GM12892 (cell line): ENCODE data around the gene CDCA7.
A peak's percentile ranks its signal among the peaks of the same experiment; 100 is the strongest.

Source experiments
- DNase-seq: peaks from one replicate; pipeline ENCODE4 v3.0.0; 2011; ENCODE audit not compliant: insufficient read length
- FAIRE-seq: peaks from 2 replicates; lab custom pipeline; 2011; peaks lifted over from hg19 to GRCh38; lab: Jason Lieb, UNC
- POLR2A ChIP-seq: IDR thresholded peaks from 2 replicates; pipeline ENCODE4 v1.6.1; 2011; ENCODE audit warnings: low read depth, low read length, control low read depth
- POLR2AphosphoS5 ChIP-seq: IDR thresholded peaks from 2 replicates; pipeline ENCODE4 v1.6.1; 2011; ENCODE audit warnings: low read depth, low read length, control low read depth
- TAF1 ChIP-seq: IDR thresholded peaks from 2 replicates; pipeline ENCODE4 v1.6.1; 2011; ENCODE audit warnings: low read depth, mild to moderate bottlenecking, control low read depth, low read length, borderline replicate concordance

CDCA7 gene

DNA sequence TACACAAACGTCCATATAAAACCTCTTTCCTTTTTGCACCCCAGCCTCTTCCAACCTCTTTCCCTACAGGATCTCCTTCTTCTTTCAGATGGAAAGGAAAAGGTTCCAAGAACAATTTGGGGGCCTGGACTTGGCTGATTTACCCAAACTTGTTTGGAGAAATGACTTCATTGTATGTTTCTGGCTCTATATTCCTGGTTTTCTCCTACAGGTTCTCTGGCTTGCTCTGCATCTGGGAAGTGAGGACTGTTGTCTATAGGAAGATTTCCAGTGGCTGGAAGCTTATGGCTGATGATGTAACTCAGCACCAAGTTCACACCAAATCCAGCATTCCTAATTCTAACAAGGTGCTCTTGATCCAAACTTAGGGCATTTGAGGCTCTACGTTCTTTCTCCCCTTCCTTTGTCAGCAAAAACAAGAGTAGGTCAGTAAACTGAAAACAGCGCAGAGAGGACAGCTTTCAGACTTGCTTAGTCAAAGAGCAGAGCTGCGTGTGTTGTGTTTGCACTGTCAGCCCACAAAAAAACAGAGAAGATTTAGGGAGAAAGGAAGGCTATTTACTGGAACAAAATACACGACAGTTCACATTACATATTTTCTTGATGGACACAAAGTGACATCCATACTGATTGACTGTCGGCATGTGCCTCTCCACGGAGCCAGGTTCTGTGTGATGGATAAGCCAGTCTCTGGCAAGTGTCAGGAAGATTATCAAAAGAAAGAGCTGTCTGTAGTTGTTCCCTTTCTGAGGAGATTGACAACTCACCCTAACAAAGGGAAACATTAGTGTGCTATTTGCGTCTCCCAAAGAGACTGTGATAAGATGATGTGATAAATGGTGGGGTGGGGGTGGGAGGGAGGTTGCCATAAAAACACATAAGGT lies 39.7 kb downstream of the CDCA7 start:
- DNase-seq (no peak), FAIRE-seq (no peak)
- no peak for TF ChIP-seq POLR2AphosphoS5
- no peak for TF ChIP-seq POLR2A
- TF ChIP-seq TAF1 = no peak

DNA sequence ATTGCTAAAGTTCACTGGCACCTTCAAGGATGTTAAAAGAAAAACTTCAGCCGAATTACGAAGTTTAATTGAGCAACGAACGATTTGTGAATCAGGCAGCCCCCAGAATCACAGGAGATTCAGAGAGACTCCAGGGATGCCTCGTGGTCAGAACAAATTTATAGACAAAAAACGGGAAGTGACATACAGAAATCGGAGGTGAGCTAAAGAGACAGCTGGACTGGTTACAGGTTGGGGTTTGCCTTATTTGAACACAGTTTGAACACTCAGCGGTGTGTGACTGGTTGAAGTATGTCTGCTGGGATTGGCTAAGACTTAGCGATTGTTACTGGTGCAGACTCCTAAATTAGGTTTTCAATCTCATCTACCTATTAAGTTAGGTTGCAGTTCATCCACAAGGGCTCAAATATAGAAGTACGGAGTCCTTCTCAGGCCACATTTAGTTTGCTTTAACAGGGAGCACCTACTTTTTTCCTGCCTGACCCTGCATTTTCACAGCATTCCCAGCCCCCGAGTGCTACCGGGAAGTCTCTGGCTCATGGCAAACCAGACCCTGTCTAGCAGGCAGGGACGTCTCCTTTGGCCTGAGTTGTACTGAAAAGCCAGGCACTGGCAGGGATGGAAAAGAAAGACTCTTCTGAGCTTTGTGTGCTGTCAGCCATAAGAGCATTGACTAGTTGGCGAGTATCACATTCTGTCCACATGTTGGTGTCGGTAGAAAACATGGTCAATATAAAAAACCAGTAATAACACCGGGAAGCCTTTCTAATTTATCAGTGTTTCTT lies 41.1 kb downstream of the CDCA7 start:
- TF ChIP-seq POLR2A = no peak
- no peak for TF ChIP-seq TAF1
- no peak for TF ChIP-seq POLR2AphosphoS5
- DNase-seq (no peak), FAIRE-seq (no peak)

DNA sequence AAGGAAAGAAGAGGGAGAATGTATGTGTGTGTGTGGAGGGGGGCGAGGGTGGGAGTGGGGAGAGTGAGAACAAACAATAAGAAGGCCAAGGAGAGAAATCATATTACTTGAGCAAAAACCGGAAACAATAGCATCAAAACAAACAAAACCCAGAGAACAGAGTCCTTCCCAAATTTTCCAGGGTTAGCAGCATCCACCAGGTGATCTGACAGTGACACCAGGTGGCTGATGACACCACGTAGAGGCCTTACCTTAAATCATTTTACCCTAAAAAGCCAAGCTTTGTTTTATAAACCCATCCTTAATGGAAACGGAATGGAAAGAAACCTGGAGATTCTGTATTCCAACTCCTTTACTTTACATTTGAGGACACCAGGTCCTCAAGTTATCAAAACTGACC lies 42.9 kb downstream of the CDCA7 start:
- FAIRE-seq (peak; percentile 27), DNase-seq (no peak)
- TF ChIP-seq TAF1 = no peak
- TF ChIP-seq POLR2A = no peak
- no peak for TF ChIP-seq POLR2AphosphoS5

DNA sequence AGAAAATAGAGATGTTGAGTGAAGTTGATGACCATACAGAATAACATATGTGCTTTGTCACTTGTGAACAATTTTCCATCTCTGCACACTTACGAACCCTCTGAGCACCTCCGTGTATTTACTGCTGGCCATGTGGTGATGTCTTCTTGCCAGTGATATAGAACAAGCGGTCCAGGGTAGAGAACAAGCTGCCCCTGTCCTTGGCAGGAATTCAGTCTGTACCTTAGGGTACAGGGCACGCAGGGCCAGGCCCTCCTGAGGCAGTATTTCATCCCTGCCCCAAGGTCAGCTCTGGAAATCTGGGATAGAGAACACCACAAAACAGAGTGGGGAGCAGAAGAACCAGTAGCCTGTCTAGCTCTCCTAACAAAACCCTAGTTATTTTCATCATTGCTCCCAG lies 44.6 kb downstream of the CDCA7 start:
- no peak for FAIRE-seq
- TF ChIP-seq POLR2AphosphoS5 = no peak
- TF ChIP-seq TAF1 = no peak
- no peak for TF ChIP-seq POLR2A
- no peak for DNase-seq

DNA sequence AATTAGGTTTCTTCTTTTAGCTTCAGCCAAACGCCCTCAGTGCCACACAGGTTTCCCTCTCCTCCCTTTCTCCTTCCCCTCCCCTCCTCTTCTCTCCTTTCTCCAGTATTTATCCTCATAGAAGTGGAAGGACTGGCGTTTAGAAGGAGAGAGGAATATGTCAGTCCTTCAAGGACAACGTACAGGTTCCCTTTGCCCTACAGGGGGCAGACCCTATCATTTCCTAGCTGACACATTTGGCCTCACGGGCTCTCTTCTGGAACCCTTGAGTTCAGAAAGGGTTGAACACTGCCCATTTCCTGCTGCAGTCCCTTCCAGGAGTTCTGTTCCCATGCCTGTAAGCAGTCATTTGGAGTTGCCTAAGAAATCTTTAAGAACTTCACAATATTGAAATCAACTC lies 46.1 kb downstream of the CDCA7 start:
- TF ChIP-seq TAF1 (no peak), POLR2A (no peak), POLR2AphosphoS5 (no peak)
- FAIRE-seq (no peak), DNase-seq (no peak)

DNA sequence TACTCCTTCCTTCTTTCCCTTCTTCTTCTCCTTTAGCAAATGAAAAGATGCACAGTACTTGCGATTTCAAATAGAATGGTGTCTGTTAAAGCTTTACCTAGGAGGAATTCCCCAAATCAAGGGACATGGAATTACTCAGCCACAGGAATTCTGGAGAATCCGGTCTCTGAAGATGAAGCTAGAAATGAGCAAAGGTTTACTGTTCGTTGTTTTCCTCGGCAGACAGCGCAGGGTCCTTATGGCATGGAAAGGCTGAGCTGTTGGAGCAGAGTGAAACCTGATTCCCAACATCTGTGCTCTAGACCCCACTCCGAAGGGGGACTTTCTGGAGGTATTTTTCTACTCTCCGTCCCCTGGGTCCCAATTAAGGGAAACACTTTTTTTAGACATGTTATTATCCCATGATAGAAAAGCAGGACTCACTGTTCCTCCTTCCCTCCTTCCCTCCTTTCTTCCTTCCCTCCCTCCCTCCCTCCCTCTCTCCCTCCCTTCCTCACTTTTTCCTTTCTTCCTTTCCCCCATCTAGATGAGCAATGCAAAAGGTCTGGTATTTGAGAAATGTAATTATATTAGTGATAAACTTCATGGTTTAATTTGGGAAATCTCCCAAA lies 47.1 kb downstream of the CDCA7 start:
- no peak for DNase-seq
- no peak for TF ChIP-seq POLR2A
- no peak for TF ChIP-seq TAF1
- no peak for TF ChIP-seq POLR2AphosphoS5
- no peak for FAIRE-seq

DNA sequence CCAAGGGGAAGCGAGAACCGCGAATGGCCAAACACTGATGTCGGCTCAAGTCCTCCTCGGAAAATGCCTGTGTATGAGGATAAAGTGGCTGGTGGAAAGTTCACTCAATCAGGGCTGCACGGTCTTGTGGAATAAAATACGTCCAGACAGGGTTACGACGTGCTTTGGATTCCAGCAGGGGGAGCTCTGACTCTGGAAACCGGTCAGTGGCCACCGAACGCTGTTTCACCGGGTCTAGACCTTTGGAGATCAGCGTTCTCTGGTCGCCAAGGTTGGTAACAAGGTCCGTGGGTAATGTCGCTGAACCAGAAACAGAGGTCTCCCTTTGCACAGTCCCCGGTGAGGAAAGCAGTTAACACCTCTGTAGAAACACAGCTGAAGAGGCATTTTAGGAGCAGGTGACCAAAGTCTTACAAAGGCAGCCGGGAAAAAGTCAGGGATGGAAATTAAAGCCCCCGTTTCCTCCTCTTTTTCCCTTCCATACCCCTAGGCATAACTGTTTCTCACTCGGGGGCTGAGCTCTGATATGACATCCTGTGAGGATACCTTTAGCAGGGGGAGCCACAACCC lies 47.8 kb downstream of the CDCA7 start:
- TF ChIP-seq TAF1 (no peak), POLR2AphosphoS5 (no peak), POLR2A (no peak)
- peak; percentile 37 for DNase-seq
- FAIRE-seq = peak; percentile 90

DNA sequence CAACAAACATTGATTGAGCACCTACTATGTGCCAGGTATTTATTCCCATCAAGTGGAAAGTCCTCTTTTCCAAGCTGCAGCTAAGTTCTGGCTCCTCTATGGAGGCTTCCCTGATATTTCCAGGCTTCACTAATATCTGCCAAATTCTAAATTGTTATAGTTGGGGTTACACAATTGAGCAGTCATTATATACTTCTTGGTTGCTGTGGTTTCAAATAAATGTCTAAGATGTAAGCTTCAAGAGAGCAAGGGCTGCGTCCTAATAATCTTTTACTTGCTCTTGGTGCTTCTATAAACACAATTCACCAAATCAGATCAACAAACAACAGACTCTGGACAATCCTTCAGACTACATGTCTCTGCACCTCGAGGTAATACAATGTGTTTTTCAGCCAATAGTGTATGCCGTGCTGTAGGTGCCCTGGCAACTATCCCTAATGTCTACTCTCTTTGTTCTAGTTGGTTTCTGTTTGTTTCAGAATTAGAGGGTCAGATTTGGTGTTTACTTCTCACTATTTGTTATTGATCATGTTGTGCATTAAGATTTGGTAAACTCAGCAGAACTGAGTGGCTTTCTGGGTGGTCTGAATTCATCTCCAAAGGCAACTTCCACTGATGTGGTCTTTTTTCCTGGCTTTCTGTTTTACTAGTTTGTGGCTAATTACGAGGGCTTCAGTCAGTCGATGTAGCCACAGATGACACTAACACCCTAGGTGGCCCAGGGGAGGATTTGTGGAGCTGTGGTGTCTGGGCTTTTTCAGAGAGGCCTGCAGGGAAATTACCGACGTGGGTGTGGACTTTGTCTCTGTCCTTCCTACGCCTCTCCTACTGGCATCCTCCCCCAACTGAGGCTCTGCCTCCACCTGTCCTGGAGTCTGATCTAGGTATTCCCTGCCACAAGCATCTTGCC lies 50.4 kb downstream of the CDCA7 start:
- DNase-seq (no peak), FAIRE-seq (no peak)
- TF ChIP-seq POLR2AphosphoS5 (no peak), POLR2A (no peak), TAF1 (no peak)

DNA sequence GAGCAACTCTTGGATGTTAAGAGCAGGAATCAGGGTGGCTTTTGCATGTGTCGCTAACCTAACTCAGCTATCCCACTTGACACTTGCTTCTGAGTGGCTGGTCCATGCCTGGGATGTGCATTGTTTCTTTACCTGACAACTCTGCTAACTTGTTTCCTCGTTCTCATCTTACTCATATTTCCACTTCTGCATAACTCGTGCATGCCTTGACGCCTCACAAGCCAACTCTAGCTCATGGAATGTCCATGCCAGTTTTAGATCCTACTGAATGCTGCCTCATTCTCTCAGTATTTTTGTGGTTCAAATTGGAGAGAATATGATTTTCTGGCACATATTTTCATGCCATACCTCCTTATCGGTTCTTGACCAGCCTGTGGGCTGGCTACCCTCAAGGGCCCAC lies 52.5 kb downstream of the CDCA7 start:
- FAIRE-seq = no peak
- TF ChIP-seq POLR2AphosphoS5 = no peak
- no peak for TF ChIP-seq POLR2A
- TF ChIP-seq TAF1 = no peak
- DNase-seq = no peak

DNA sequence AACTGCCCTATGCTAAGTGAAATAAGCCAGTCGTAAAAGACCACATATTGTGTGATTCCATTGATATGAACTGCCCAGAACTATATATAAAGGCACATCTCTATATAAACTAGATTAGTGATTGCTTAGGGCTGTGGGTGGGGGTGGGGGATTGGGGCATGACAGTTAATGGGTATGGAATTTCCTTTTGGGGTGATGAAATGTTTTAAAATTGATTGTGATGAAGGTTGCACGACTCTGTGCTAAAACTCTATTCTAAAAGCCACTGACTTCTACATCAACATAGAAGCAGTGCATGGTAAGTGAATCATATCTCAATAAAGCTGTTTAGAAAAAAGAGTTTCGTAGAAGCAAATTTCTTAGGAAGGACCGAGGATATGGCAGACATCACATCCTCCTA lies 53.0 kb downstream of the CDCA7 start:
- DNase-seq = no peak
- FAIRE-seq = no peak
- TF ChIP-seq TAF1 (no peak), POLR2AphosphoS5 (no peak), POLR2A (no peak)

DNA sequence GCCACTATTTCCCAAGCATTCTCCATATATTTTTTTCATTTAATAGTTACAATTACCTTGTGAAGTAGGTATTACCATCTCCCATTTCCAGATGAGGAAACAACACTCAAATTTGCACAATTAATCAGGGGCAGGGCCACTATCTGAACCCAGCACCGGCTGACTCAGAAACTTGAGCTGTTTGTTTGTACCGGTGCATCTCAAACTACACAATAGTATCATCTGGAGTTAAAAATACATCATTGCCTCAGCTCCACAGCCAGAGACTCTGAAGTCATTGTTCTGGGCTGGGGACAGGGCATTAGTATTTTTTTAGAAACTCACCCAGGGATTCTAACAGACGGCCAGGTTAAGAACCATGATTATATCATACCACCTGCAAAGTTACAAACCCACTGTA lies 55.9 kb downstream of the CDCA7 start:
- TF ChIP-seq TAF1 (no peak), POLR2A (no peak), POLR2AphosphoS5 (no peak)
- DNase-seq (no peak), FAIRE-seq (no peak)
